ENCODE results near the gene RAPGEF5. TPM values are rescaled to one million over a fixed set of nuclear protein-coding genes. Genes with fewer than 3 reads are reported as not detected.

The RAPGEF5 gene
- total and polyA plus RNA-seq, 12 donors = 5.1 to 87.0 (median 26.0) TPM

- Histone ChIP-seq H3K27me3 (peaks cover 8% of the 10 kb centered on the region), H3K27ac (no peak overlapping the region), H3K9me3 (replicated peaks in 1 of 3) (no peaks in the 10 kb centered on the region), H3K4me1 (replicated peaks in 1 of 2) (no peaks in the 10 kb centered on the region), H3K4me3 (no peak overlapping the region), H3K36me3 (replicated peaks in 1 of 2) (no peaks in the 10 kb centered on the region)
- DNase-seq = no peak
- 83 to 98% (median 92%) methylated on average over 3 of the region's 3 CpGs for WGBS, 4 donors
- intact Hi-C loops (cut with DNase I) = no loop called here
- TF ChIP-seq CTCF (IDR thresholded peaks at IDR 0.05) (no peak), POLR2A (IDR thresholded peaks at IDR 0.05) (no peak)
Observed at GRCh38 chr7:22344655-22345054, 12.3 kb downstream of the RAPGEF5 start.

GRCh38 chr7:22343612-22344011 lies 13.3 kb downstream of the RAPGEF5 start:
- Histone ChIP-seq H3K27me3 (peaks cover 8% of the 10 kb centered on the region), H3K4me3 (no peak overlapping the region), H3K4me1 (replicated peaks in 1 of 2) (no peaks in the 10 kb centered on the region), H3K27ac (no peak overlapping the region), H3K9me3 (replicated peaks in 1 of 3) (no peaks in the 10 kb centered on the region), H3K36me3 (replicated peaks in 1 of 2) (no peaks in the 10 kb centered on the region)
- 81 to 90% (median 89%) methylated on average over 7 of the region's 7 CpGs for WGBS, 4 donors
- TF ChIP-seq POLR2A (IDR thresholded peaks at IDR 0.05) (no peak), CTCF (IDR thresholded peaks at IDR 0.05) (no peak)
- no peak for DNase-seq
- intact Hi-C loops (cut with DNase I) = no loop called here

- no peaks in the 10 kb centered on the region for H3K36me3 ChIP-seq (replicated peaks in 1 of 2)
- no peak overlapping the region for H3K27ac ChIP-seq
- no peak overlapping the region for H3K4me3 ChIP-seq
- H3K27me3 ChIP-seq = peaks cover 8% of the 10 kb centered on the region
- intact Hi-C loops (cut with DNase I) = no loop called here
- H3K9me3 ChIP-seq (replicated peaks in 1 of 3) = no peaks in the 10 kb centered on the region
- TF ChIP-seq POLR2A (IDR thresholded peaks at IDR 0.05) (no peak), CTCF (IDR thresholded peaks at IDR 0.05) (no peak)
- no peaks in the 10 kb centered on the region for H3K4me1 ChIP-seq (replicated peaks in 1 of 2)
- 77 to 93% (median 89%) methylated on average over 5 of the region's 5 CpGs for WGBS, 4 donors
- no peak for DNase-seq
Observed at GRCh38 chr7:22343071-22343470, 13.9 kb downstream of the RAPGEF5 start.

- DNase-seq = no peak
- Histone ChIP-seq H3K9me3 (replicated peaks in 1 of 3) (no peaks in the 10 kb centered on the region), H3K27ac (no peak overlapping the region), H3K27me3 (peaks cover 7% of the 10 kb centered on the region), H3K4me3 (no peak overlapping the region), H3K36me3 (replicated peaks in 1 of 2) (no peaks in the 10 kb centered on the region), H3K4me1 (replicated peaks in 1 of 2) (no peaks in the 10 kb centered on the region)
- WGBS, 4 donors = 78 to 85% (median 81%) methylated on average over 2 of the region's 2 CpGs
- TF ChIP-seq POLR2A (IDR thresholded peaks at IDR 0.05) = no peak
- no peak for TF ChIP-seq CTCF (IDR thresholded peaks at IDR 0.05)
- intact Hi-C loops (cut with DNase I) = no loop called here
Observed at GRCh38 chr7:22339725-22340390, 17.1 kb downstream of the RAPGEF5 start.
